K562 (cell line): ENCODE data around the gene MECP2. TPM values are rescaled to one million over a fixed set of nuclear protein-coding genes. Genes with fewer than 3 reads are reported as not detected.

Source experiments
- ATAC-seq: fragments of 200-7000 bp; cut with Tn5 transposase; 3 replicates; pipeline ENCODE4 v1.9.1; 2020; ENCODE audit warnings: moderate library complexity
- BruUV-seq: library from RNA; stranded (reverse); fragments of 400-500 nt; replicated peaks from 2 replicates; lab custom pipeline; 2021; lab: Mats Ljungman, UMichigan
- CTCF ChIA-PET: fragments of 300-600 bp; formaldehyde crosslinking; extraction: SDS; loops from one replicate; lab custom pipeline; 2021; ENCODE audit warnings: low intra/inter-chr PET ratio; lab: Yijun Ruan, JAX
- POLR2A ChIA-PET: fragments of 300-600, 350-650 bp; sonication (Branson Sonifier 250); formaldehyde crosslinking; extraction: SDS; loops from one replicate; lab custom pipeline; 2021; ENCODE audit warnings: antibody characterized with exemption, inconsistent platforms; lab: Yijun Ruan, JAX
- DNase-seq, 4 experiments: peaks; one replicate each; pipeline versions ENCODE4 v3.0.0 to v3.0.0-alpha.2; 2011 to 2018; ENCODE audit warnings: low spot score in 3 of 4, mixed read lengths in 3 of 4; ENCODE audit errors: extremely low read depth in 1 of 4
- FAIRE-seq: peaks from 2 replicates; lab custom pipeline; 2011; peaks lifted over from hg19 to GRCh38; lab: Jason Lieb, UNC
- H2AFZ ChIP-seq: 2 replicates; pipeline ENCODE4 v1.6.0; 2011; ENCODE audit warnings: low read depth, low read length, control low read depth, inconsistent platforms
- H3K27ac ChIP-seq: fragments of 200-600 bp; 3 replicates; pipeline ENCODE4 v1.8.0; 2011; ENCODE audit warnings: low read depth, mild to moderate bottlenecking, control low read depth, inconsistent platforms, low read length, moderate library complexity, mixed read lengths; ENCODE audit errors: extremely low read depth
- H3K27me3 ChIP-seq, 2 experiments: fragments of 300-600 bp in 1 of 2; 2 replicates in 1 of 2; 3 replicates in 1 of 2; pipeline versions ENCODE4 v1.6.0 to v1.8.0; 2011; ENCODE audit warnings: inconsistent platforms in 2 of 2, low read length in 2 of 2, mild to moderate bottlenecking in 1 of 2, mixed read lengths in 1 of 2, moderate library complexity in 1 of 2; ENCODE audit not compliant: control insufficient read depth in 2 of 2, insufficient read depth in 2 of 2
- H3K36me3 ChIP-seq: fragments of 300-600 bp; 3 replicates; pipeline ENCODE4 v1.8.0; 2011; ENCODE audit warnings: mild to moderate bottlenecking, low read length, inconsistent platforms; ENCODE audit not compliant: control insufficient read depth, insufficient read depth
- H3K4me1 ChIP-seq, 2 experiments: fragments of 200-600 bp in 1 of 2; replicated peaks in 1 of 2; 2 replicates in 1 of 2; 3 replicates in 1 of 2; pipeline versions ENCODE4 v1.5.1 to v1.8.0; 2011; ENCODE audit warnings: inconsistent platforms in 2 of 2, low read length in 2 of 2, mild to moderate bottlenecking in 1 of 2, mixed read lengths in 1 of 2, moderate library complexity in 1 of 2; ENCODE audit not compliant: control insufficient read depth in 2 of 2, insufficient read depth in 2 of 2
- H3K4me2 ChIP-seq: 2 replicates; pipeline ENCODE4 v1.6.1; 2011; ENCODE audit warnings: low read length, control low read depth, inconsistent platforms, mixed read lengths; ENCODE audit not compliant: insufficient read depth
- H3K4me3 ChIP-seq: fragments of 200-600 bp; sonication (generic), shearing (Covaris generic); 2 replicates; pipeline ENCODE4 v1.5.1; 2016; ENCODE audit warnings: control low read depth, inconsistent platforms
- H3K79me2 ChIP-seq: fragments of 200-600 bp; 3 replicates; pipeline ENCODE4 v1.8.0; 2011; ENCODE audit warnings: low read length, inconsistent platforms; ENCODE audit not compliant: control insufficient read depth, insufficient read depth
- H3K9ac ChIP-seq, 2 experiments: 2 replicates each; pipeline versions ENCODE4 v1.6.0 to v1.6.1; 2011; ENCODE audit warnings: low read depth in 2 of 2, low read length in 2 of 2, control low read depth in 1 of 2, inconsistent platforms in 1 of 2, mild to moderate bottlenecking in 1 of 2, mixed read lengths in 1 of 2; ENCODE audit not compliant: insufficient read depth in 1 of 2
- H3K9me1 ChIP-seq: one replicate; pipeline ENCODE4 v1.6.0; 2011; ENCODE audit warnings: inconsistent platforms, mild to moderate bottlenecking, low read length, moderate library complexity; ENCODE audit not compliant: control insufficient read depth, insufficient read depth
- H3K9me3 ChIP-seq: replicated peaks from 2 replicates; pipeline ENCODE4 v1.5.1; 2011; ENCODE audit warnings: low read depth, low read length, inconsistent platforms; ENCODE audit not compliant: control insufficient read depth, insufficient read depth
- H4K20me1 ChIP-seq: replicated peaks from 2 replicates; pipeline ENCODE4 v1.6.1; 2011; ENCODE audit warnings: low read length, inconsistent platforms, mixed read lengths; ENCODE audit not compliant: control insufficient read depth, insufficient read depth
- EP300 ChIP-seq: IDR thresholded peaks from 2 replicates; pipeline ENCODE4 v1.6.1; 2012; ENCODE audit warnings: low read length, improper control_type of control experiment
- POLR2A ChIP-seq: fragments of 450-650 bp; conservative IDR thresholded peaks from 2 replicates; pipeline ENCODE4 v1.6.1; 2016
- POLR2G ChIP-seq: fragments of 200-400 bp; formaldehyde crosslinking; IDR thresholded peaks from 2 replicates; pipeline ENCODE4 v1.6.1; 2017; ENCODE audit warnings: low read depth, mild to moderate bottlenecking, antibody characterized with exemption, low read length, moderate library complexity
- RBFOX2 ChIP-seq: fragments of 200-400 bp; formaldehyde crosslinking; IDR thresholded peaks from 2 replicates; pipeline ENCODE4 v1.6.1; 2017; ENCODE audit warnings: low read depth, mild to moderate bottlenecking, low read length, moderate library complexity
- RBM22 ChIP-seq: fragments of 200-400 bp; formaldehyde crosslinking; IDR thresholded peaks from 2 replicates; pipeline ENCODE4 v1.6.1; 2018; ENCODE audit warnings: low read length, low read depth; ENCODE audit not compliant: poor library complexity, severe bottlenecking
- STAT5A ChIP-seq: IDR thresholded peaks from 2 replicates; pipeline ENCODE4 v1.6.1; 2012; ENCODE audit warnings: low read length, inconsistent platforms, borderline replicate concordance
- ZNF717 ChIP-seq: fragments of 250-450 bp; sonication (Bioruptor Pico); IDR thresholded peaks from 2 replicates; pipeline ENCODE4 v1.5.0; 2021
- WGBS: fragments of 100-300 bp; shearing (Covaris generic); methylation state at CpG from one replicate; pipeline ENCODE4 v1.1.6; 2016; ENCODE audit warnings: low coverage, mixed read lengths; ENCODE audit not compliant: insufficient coverage; ENCODE audit errors: missing lambda C conversion rate; 5-methylcytosine and 5-hydroxymethylcytosine counted together
- in situ Hi-C: fragments of 300-500 bp; cut with MboI; formaldehyde crosslinking; loops from 4 replicates; pipeline ENCODE4 v1.15.0; 2018; ENCODE audit warnings: inconsistent platforms, mixed read lengths
- intact Hi-C: fragments of 100-400 bp; cut with micrococcal nuclease; formaldehyde crosslinking; loops from 2 replicates; pipeline ENCODE4 v1.14.2; 2022
- polyA plus RNA-seq, 8 experiments: library from polyadenylated mRNA; depleted of rRNA in 4 of 8; stranded (reverse) in 5 of 8; unstranded in 3 of 8; fragments of >200 nt; fragmentation: Nextera tagmentation in 2 of 8; fragmentation: Illumina TruSeq in 1 of 8; extraction: Ambion mirVana in 2 of 8; extraction: Trizol in 1 of 8; gene quantifications; 2 replicates each; pipeline versions ENCODE4 v1.2.1 to v1.2.3, GENCODE V29; 2011 to 2014; ENCODE audit warnings: inconsistent platforms in 1 of 8, missing spikeins in 1 of 8
- total RNA-seq, 7 experiments: library from RNA; depleted of rRNA in 6 of 7; stranded (reverse); fragments of >200 nt in 6 of 7; fragmentation: Illumina TruSeq in 2 of 7; extraction: Trizol in 2 of 7; gene quantifications; 2 replicates each; pipeline versions ENCODE4 v1.2.1 to v1.2.3, GENCODE V29; 2011 to 2021; ENCODE audit warnings: low replicate concordance in 1 of 7

MECP2 gene
- total and polyA plus RNA-seq, 9 of the 15 experiments (the other 6 are each of a cell fraction or from before 2014, with no cell fraction given), result 2.1 to 50.9 (median 30.5) TPM

DNA sequence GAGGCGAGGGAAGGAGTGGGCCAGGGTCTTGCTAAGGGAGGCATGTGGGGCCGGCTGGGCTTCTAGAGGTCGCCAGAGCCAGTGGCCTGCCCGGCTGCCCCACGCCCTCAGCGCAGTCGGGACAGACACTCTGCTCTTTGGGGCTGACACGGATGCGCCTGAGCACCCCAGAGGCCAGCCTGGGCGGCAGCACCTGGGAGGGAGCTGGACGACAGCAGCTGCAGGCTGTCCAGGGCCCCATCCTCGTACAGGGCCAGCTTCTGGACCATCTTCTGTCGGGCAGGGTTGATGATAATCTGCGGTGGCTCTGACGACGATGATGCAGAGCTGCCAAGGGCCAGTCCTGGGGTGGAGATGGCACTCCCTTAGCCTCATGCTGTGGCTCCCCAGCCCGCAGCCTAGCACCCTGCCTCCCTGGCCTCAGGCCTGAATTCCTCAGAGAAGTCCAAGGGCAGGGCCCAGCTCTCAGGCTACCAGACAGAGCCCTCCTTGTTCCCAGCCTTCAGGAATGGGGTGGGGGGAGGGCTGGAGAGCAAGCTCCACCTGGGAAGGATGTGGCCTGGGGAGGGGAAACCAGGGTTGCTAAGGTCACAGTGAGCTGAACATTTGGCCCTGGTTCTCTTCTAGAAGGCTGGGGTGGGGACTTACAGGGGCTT lies 85.1 kb downstream of the MECP2 start:
- no peak overlapping the region for H2AFZ ChIP-seq
- intact Hi-C loops, result no loop called here
- H3K79me2 ChIP-seq, result peaks cover 22% of the 10 kb centered on the region
- no peaks in the 10 kb centered on the region for H3K27me3 ChIP-seq
- in situ Hi-C loops, result no loop called here
- no peaks in the 10 kb centered on the region for H3K9me3 ChIP-seq
- ATAC-seq (no peak), FAIRE-seq (no peak), DNase-seq (no peak)
- H4K20me1 ChIP-seq, result no peaks in the 10 kb centered on the region; the same call in 1 of the 2 replicates
- no peaks in the 10 kb centered on the region for H3K9me1 ChIP-seq
- TF ChIP-seq STAT5A (no peak), RBFOX2 (peak; percentile 61), POLR2G (peak; percentile 64), POLR2A (0 out of 2 replicates have a peak, but pooled peaks have one; percentile 3), EP300 (no peak), RBM22 (peak; percentile 32), ZNF717 (no peak)
- H3K4me3 ChIP-seq, result no peak overlapping the region
- H3K4me2 ChIP-seq, result no peak overlapping the region
- CTCF ChIA-PET, result no interaction called here
- BruUV-seq, result no TSS peak
- peaks cover 87% of the 10 kb centered on the region for H3K36me3 ChIP-seq
- WGBS, result 100% methylated on average over 7 of the region's 17 CpGs
- peaks cover 0 to 57% of the 10 kb centered on the region in 2 experiments; a peak in 3 of 5 replicates for H3K4me1 ChIP-seq
- POLR2A ChIA-PET, result interaction anchor here (0.6 to 3.3 kb wide), 7 partner anchors 9 to 47 kb away, joined by 3 to 23 read pairs (median 4); partner anchors contain the start of gene TMEM187
- H3K27ac ChIP-seq, result no peak overlapping the region
- peak overlapping the region in 1 of 2 experiments; percentile 71; a peak in 2 of 4 replicates for H3K9ac ChIP-seq
